Liver (tissue), 3 donors: ENCODE data around the gene PARD3.

Experiments
- RXRA ChIP-seq, 2 donors: IDR thresholded peaks; 2 replicates each; pipeline ENCODE4 v1.6.1; 2017 to 2018; ENCODE audit warnings: antibody characterized with exemption in 2 of 2, mild to moderate bottlenecking in 1 of 2
- TF ChIP-seq, protein P1 (sequence below): fragments of 150-350 bp; IDR thresholded peaks from 2 replicates; pipeline ENCODE4 v1.5.1; 2017; ENCODE audit warnings: improper control_type of control experiment, low read depth, low read length; ENCODE audit not compliant: missing input control
- donor health status: healthy.
- donor health status: healthy.

DNA sequence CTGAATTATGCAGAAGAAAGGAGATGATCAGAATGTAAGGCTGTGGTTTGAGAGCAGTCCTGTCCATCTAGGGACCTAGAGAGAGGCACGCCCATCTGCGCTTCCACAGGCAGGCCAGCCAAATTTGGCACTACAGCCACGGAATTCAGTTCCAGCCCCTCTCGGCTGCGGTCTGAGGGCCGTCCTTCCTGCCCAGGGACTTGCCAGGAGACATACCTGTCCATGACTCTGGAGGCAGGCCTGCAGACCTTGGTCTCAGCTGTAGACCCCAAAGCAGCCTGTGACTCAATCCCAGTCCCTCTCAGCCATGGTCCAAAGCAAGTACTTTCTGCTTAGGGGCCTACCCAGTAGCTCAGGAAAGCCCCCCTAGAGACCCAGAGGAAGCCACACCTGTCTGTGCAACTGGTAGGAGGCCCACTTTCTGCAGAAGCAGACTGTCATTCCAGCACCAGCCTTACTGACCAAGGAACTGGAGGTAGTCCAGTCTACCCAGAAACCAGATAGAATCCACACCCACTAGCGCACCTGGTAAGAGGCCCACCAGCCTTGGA is 720.9 kb downstream of the PARD3 start:
- no peak for TF ChIP-seq RXRA (IDR thresholded peaks at IDR 0.05)
- TF ChIP-seq, protein P1, sequence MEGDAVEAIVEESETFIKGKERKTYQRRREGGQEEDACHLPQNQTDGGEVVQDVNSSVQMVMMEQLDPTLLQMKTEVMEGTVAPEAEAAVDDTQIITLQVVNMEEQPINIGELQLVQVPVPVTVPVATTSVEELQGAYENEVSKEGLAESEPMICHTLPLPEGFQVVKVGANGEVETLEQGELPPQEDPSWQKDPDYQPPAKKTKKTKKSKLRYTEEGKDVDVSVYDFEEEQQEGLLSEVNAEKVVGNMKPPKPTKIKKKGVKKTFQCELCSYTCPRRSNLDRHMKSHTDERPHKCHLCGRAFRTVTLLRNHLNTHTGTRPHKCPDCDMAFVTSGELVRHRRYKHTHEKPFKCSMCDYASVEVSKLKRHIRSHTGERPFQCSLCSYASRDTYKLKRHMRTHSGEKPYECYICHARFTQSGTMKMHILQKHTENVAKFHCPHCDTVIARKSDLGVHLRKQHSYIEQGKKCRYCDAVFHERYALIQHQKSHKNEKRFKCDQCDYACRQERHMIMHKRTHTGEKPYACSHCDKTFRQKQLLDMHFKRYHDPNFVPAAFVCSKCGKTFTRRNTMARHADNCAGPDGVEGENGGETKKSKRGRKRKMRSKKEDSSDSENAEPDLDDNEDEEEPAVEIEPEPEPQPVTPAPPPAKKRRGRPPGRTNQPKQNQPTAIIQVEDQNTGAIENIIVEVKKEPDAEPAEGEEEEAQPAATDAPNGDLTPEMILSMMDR = no peak
